ENCODE measurements around the gene SPOCD1.

The SPOCD1 gene

GRCh38 chr1:31771891-31772668 lies 43.7 kb downstream of the SPOCD1 start:
- no peak for DNase-seq (ENCODE audit: low spot score)

- DNase-seq (ENCODE audit: low spot score): no peak
Measured at GRCh38 chr1:31769720-31770390, 46.0 kb downstream of the SPOCD1 start.

- no peak for DNase-seq (ENCODE audit: low spot score)
Measured at GRCh38 chr1:31768939-31769704, 46.7 kb downstream of the SPOCD1 start.

- DNase-seq (ENCODE audit: low spot score): no peak
Measured at GRCh38 chr1:31768407-31768907, 47.4 kb downstream of the SPOCD1 start.

- DNase-seq (ENCODE audit: low spot score): no peak
Measured at GRCh38 chr1:31767225-31767624, 48.6 kb downstream of the SPOCD1 start.

- DNase-seq (ENCODE audit: low spot score): no peak
Measured at GRCh38 chr1:31765516-31765915, 50.3 kb downstream of the SPOCD1 start.

GRCh38 chr1:31765041-31765467 lies 50.8 kb downstream of the SPOCD1 start:
- DNase-seq (ENCODE audit: low spot score): no peak

GRCh38 chr1:31764312-31765040 lies 51.3 kb downstream of the SPOCD1 start, which contains the start of gene ADGRB2:
TSS of gene ADGRB2 (minus strand) at chr1:31764340. CDS start at chr1:31757221, 7,119 bp downstream.
- DNase-seq (ENCODE audit: low spot score): peak; percentile 86

- peak; percentile 76 for DNase-seq (ENCODE audit: low spot score)
Measured at GRCh38 chr1:31763671-31764311, 52.0 kb downstream of the SPOCD1 start.

- DNase-seq (ENCODE audit: low spot score): peak; percentile 95
Measured at GRCh38 chr1:31762726-31763670, 52.8 kb downstream of the SPOCD1 start.

GRCh38 chr1:31762323-31762722 lies 53.5 kb downstream of the SPOCD1 start:
- no peak for DNase-seq (ENCODE audit: low spot score)

GRCh38 chr1:31761883-31762282 lies 53.9 kb downstream of the SPOCD1 start:
- DNase-seq (ENCODE audit: low spot score): no peak

GRCh38 chr1:31760471-31761470 lies 55.1 kb downstream of the SPOCD1 start:
- peak; percentile 59 for DNase-seq (ENCODE audit: low spot score)

GRCh38 chr1:31759298-31760023 lies 56.4 kb downstream of the SPOCD1 start:
- no peak for DNase-seq (ENCODE audit: low spot score)

- DNase-seq (ENCODE audit: low spot score): no peak
Measured at GRCh38 chr1:31758823-31759222, 57.0 kb downstream of the SPOCD1 start.

- DNase-seq (ENCODE audit: low spot score): no peak
Measured at GRCh38 chr1:31757989-31758388, 57.8 kb downstream of the SPOCD1 start.

- no peak for DNase-seq (ENCODE audit: low spot score)
Measured at GRCh38 chr1:31757204-31757679, 58.6 kb downstream of the SPOCD1 start.

GRCh38 chr1:31756578-31756977 lies 59.2 kb downstream of the SPOCD1 start:
- DNase-seq (ENCODE audit: low spot score): no peak
